Stomach smooth muscle (tissue), 2 donors: ENCODE measurements around the gene PLCH2.

Experiments
- H3K27ac ChIP-seq: one replicate; pipeline ENCODE4 v1.7.0; 2013; ENCODE audit warnings: mild to moderate bottlenecking, low read length, inconsistent platforms
- H3K27me3 ChIP-seq, 2 donors: one replicate each; pipeline ENCODE4 v1.7.0; 2013; ENCODE audit warnings: low read length in 2 of 2; ENCODE audit not compliant: insufficient read depth in 2 of 2, control insufficient read depth in 1 of 2
- H3K36me3 ChIP-seq, 2 donors: one replicate each; pipeline ENCODE4 v1.7.0; 2013; ENCODE audit warnings: low read length in 2 of 2; ENCODE audit not compliant: control insufficient read depth in 2 of 2, insufficient read depth in 2 of 2
- H3K4me1 ChIP-seq: one replicate; pipeline ENCODE4 v1.7.0; 2013; ENCODE audit warnings: low read length; ENCODE audit not compliant: control insufficient read depth, insufficient read depth
- H3K4me3 ChIP-seq, 2 donors: one replicate each; pipeline ENCODE4 v1.7.0; 2013; ENCODE audit warnings: low read length in 2 of 2
- H3K9ac ChIP-seq, 2 donors: one replicate each; pipeline ENCODE4 v1.7.0; 2013; ENCODE audit warnings: low read length in 2 of 2, mild to moderate bottlenecking in 1 of 2
- H3K9me3 ChIP-seq, 2 donors: one replicate each; pipeline ENCODE4 v1.7.0; 2013; ENCODE audit warnings: low read length in 2 of 2; ENCODE audit not compliant: control insufficient read depth in 2 of 2
- donor health status: healthy.
- donor health status: Pancreatic carcinoma.

The PLCH2 gene

GRCh38 chr1:2477791-2478499 lies 1.9 kb downstream of the PLCH2 start:
- no peak overlapping the region for H3K9ac ChIP-seq
- H3K9me3 ChIP-seq: no peaks in the 10 kb centered on the region
- H3K4me3 ChIP-seq: no peak overlapping the region
- no peak overlapping the region for H3K27ac ChIP-seq
- peaks cover 0 to 3% of the 10 kb centered on the region in 2 donors for H3K27me3 ChIP-seq
- H3K36me3 ChIP-seq: no peaks in the 10 kb centered on the region
- no peaks in the 10 kb centered on the region for H3K4me1 ChIP-seq

DNA sequence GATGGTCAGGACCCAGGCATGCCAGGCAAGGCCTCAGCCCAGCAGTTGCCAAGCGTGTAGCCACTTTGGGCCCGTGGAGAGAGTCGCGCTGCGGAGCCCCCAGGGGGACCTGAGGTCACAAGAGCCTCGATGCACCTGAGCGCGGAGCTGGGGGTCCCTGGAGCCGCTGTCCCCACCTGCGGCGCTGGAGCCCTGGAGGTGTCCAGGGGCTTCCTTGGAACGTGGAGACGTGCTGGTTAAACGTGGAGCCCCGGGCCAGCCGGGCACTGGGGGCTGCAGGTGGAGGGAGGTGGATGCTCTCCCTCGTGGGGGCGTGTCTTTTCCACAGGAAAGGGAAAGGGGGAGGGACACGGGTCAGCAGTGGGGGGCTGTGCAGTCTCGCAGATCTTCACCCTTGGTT lies 3.1 kb downstream of the PLCH2 start:
- Histone ChIP-seq H3K36me3 (no peaks in the 10 kb centered on the region), H3K4me1 (no peaks in the 10 kb centered on the region), H3K27me3 (no peaks in the 10 kb centered on the region), H3K27ac (no peak overlapping the region), H3K9ac (no peak overlapping the region), H3K4me3 (no peak overlapping the region), H3K9me3 (no peaks in the 10 kb centered on the region)

DNA sequence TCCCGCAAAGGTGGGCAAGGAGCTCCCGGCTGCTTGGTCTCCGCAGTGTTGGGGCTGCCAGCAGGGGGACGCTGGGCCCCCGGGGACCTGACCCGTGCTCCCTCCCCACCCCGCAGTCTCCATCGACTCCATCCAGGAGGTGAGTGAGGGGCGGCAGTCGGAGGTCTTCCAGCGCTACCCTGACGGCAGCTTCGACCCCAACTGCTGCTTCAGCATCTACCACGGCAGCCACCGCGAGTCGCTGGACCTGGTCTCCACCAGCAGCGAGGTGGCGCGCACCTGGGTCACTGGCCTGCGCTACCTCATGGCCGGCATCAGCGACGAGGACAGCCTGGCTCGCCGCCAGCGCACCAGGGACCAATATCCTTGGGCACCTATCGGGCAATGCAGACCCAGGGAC lies 3.5 kb downstream of the PLCH2 start:
- Histone ChIP-seq H3K27me3 (no peaks in the 10 kb centered on the region), H3K4me3 (no peak overlapping the region), H3K36me3 (no peaks in the 10 kb centered on the region), H3K4me1 (no peaks in the 10 kb centered on the region), H3K9me3 (no peaks in the 10 kb centered on the region), H3K27ac (no peak overlapping the region), H3K9ac (no peak overlapping the region)

- Histone ChIP-seq H3K9me3 (no peaks in the 10 kb centered on the region), H3K4me3 (no peak overlapping the region), H3K27me3 (no peaks in the 10 kb centered on the region), H3K4me1 (no peaks in the 10 kb centered on the region), H3K27ac (no peak overlapping the region), H3K36me3 (no peaks in the 10 kb centered on the region), H3K9ac (no peak overlapping the region)
Measured at GRCh38 chr1:2480236-2480985, 4.3 kb downstream of the PLCH2 start.

GRCh38 chr1:2480986-2481364 lies 4.9 kb downstream of the PLCH2 start:
- no peaks in the 10 kb centered on the region for H3K9me3 ChIP-seq
- no peaks in the 10 kb centered on the region for H3K4me1 ChIP-seq
- no peak overlapping the region for H3K9ac ChIP-seq

DNA sequence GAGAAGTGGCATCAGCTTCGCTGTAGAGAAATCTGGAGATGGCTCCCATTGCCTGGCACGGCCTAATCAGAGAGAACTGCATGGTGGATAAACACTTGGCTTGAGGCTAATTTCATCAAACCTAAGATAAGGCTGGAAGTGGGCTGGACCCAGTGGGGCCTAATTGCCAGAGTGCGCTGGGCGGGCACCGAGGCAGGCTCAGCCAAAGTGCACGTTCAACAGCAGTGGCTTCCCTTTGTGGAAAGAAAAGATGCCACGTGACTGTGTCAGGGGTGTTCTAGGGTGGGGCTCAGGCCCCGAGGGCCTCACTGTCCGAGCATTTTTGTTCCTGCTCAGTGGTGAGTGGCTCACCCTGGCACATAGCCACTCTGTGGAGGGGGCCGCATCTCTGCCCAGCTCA lies 5.8 kb downstream of the PLCH2 start:
- Histone ChIP-seq H3K36me3 (no peaks in the 10 kb centered on the region), H3K9ac (no peak overlapping the region), H3K4me1 (no peaks in the 10 kb centered on the region), H3K27ac (no peak overlapping the region), H3K4me3 (no peak overlapping the region), H3K27me3 (no peaks in the 10 kb centered on the region), H3K9me3 (no peaks in the 10 kb centered on the region)

More at GRCh38 chr1:2480986-2481364, 4.9 kb downstream of the PLCH2 start:
- Histone ChIP-seq H3K4me3 (no peak overlapping the region), H3K36me3 (no peaks in the 10 kb centered on the region), H3K27ac (no peak overlapping the region), H3K27me3 (no peaks in the 10 kb centered on the region)

- no peaks in the 10 kb centered on the region for H3K36me3 ChIP-seq
- H3K4me3 ChIP-seq: no peak overlapping the region
- no peak overlapping the region for H3K27ac ChIP-seq
- no peaks in the 10 kb centered on the region for H3K4me1 ChIP-seq
- no peaks in the 10 kb centered on the region for H3K9me3 ChIP-seq
- no peak overlapping the region for H3K9ac ChIP-seq
- no peaks in the 10 kb centered on the region for H3K27me3 ChIP-seq
Measured at GRCh38 chr1:2482588-2482987, 6.5 kb downstream of the PLCH2 start.

- no peaks in the 10 kb centered on the region for H3K27me3 ChIP-seq
- no peaks in the 10 kb centered on the region for H3K36me3 ChIP-seq
- H3K4me3 ChIP-seq: no peak overlapping the region
- no peaks in the 10 kb centered on the region for H3K4me1 ChIP-seq
- H3K27ac ChIP-seq: no peak overlapping the region
- no peak overlapping the region for H3K9ac ChIP-seq
- H3K9me3 ChIP-seq: peaks cover 0 to under 1% of the 10 kb centered on the region in 2 donors
Measured at GRCh38 chr1:2483026-2483425, 6.9 kb downstream of the PLCH2 start.

GRCh38 chr1:2483970-2484369 lies 7.9 kb downstream of the PLCH2 start:
- Histone ChIP-seq H3K27me3 (no peaks in the 10 kb centered on the region), H3K27ac (no peak overlapping the region)

DNA sequence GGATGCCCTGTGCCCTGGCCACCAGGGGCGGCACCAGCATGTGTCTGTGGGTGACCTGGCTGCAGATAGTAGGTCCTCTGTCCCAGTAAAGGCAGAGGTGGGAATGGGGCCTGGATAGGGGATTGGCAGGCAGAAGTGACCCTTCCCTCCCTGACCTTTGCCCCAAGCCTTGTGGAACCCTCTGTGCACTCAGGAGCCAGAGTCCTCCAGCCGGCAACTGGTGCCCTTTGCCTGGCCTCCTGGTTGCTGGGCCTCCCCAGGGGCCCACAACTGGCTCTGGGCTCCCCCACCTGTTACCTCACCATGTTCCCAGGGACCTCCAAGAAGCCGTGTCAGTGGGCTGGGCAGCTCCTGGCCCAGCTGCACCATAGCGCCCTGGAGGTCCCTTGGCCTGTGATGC lies 10.0 kb downstream of the PLCH2 start:
- no peaks in the 10 kb centered on the region for H3K27me3 ChIP-seq
- H3K9me3 ChIP-seq: peaks cover 0 to 13% of the 10 kb centered on the region in 2 donors
- H3K4me3 ChIP-seq: no peak overlapping the region
- H3K4me1 ChIP-seq: no peaks in the 10 kb centered on the region
- H3K9ac ChIP-seq: no peak overlapping the region
- H3K36me3 ChIP-seq: no peaks in the 10 kb centered on the region
- H3K27ac ChIP-seq: no peak overlapping the region

More at GRCh38 chr1:2483970-2484369, 7.9 kb downstream of the PLCH2 start:
- no peaks in the 10 kb centered on the region for H3K4me1 ChIP-seq
- H3K36me3 ChIP-seq: no peaks in the 10 kb centered on the region
- H3K9me3 ChIP-seq: peaks cover 0 to 10% of the 10 kb centered on the region in 2 donors
- H3K9ac ChIP-seq: no peak overlapping the region
- no peak overlapping the region for H3K4me3 ChIP-seq

DNA sequence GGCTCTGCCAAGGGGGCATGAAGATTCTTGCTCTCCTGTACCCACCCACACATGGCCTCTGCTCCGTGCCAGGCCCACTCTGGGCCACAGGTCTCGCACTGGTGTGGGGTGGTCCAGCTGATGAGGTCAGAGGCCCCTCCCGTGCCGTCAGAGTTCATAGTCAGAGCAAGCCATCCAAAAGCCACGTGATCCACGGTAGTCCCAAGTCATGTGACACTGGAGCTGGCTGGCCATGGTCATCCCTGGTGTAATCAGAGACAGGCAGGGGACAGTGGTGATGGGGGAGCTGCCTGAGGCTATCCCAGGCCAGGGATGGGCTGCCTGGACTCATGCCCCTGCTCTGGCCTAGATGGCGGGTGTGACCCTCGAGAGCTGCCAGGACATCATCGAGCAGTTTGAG lies 10.5 kb downstream of the PLCH2 start:
- Histone ChIP-seq H3K27ac (no peak overlapping the region), H3K36me3 (no peaks in the 10 kb centered on the region), H3K4me1 (no peaks in the 10 kb centered on the region)

More for the DNA sequence above, 10.5 kb downstream of the PLCH2 start:
- peaks cover 0 to 13% of the 10 kb centered on the region in 2 donors for H3K9me3 ChIP-seq
- no peak overlapping the region for H3K4me3 ChIP-seq
- H3K27me3 ChIP-seq: no peaks in the 10 kb centered on the region
- H3K9ac ChIP-seq: no peak overlapping the region
